Left renal cortex interstitium (tissue), 4 donors: ENCODE data around the gene POU2F3. TPM values are rescaled to one million over a fixed set of nuclear protein-coding genes. Genes with fewer than 3 reads are reported as not detected.

Experiments
- DNase-seq, 4 donors: peaks; one replicate each; pipeline ENCODE4 v3.0.0-alpha.2; 2013; ENCODE audit warnings: low read depth in 4 of 4, low spot score in 2 of 4, missing footprints in 1 of 4
- polyA plus RNA-seq, 4 donors: library from polyadenylated mRNA; unstranded; fragments of 120-200 nt; gene quantifications; one replicate each; pipeline ENCODE4 v1.2.1, GENCODE V29; 2013; ENCODE audit not compliant: insufficient read length in 4 of 4

Gene POU2F3
- polyA plus RNA-seq, 4 donors: 0.41 to 1.6 (median 0.69) TPM

DNA sequence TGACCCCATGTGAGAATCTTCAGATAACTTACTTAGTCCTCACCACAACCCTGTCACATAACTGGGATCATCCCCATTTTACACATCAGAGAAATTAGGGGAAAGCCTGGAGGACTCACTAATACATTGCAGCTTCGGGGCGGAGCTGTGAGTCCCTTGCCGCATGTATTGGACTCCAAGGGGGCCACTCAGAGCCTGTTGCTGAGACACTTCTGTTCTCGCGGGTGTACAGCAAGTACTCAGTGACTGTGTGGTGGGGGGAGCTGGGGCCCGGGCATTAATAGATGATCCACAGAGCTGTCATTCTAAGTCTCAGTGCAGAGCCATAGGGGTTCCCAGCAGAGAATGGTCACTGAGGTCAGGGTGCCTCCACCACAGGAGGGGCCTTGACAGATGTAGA lies 15.6 kb upstream of the POU2F3 start:
- no peak for DNase-seq

DNA sequence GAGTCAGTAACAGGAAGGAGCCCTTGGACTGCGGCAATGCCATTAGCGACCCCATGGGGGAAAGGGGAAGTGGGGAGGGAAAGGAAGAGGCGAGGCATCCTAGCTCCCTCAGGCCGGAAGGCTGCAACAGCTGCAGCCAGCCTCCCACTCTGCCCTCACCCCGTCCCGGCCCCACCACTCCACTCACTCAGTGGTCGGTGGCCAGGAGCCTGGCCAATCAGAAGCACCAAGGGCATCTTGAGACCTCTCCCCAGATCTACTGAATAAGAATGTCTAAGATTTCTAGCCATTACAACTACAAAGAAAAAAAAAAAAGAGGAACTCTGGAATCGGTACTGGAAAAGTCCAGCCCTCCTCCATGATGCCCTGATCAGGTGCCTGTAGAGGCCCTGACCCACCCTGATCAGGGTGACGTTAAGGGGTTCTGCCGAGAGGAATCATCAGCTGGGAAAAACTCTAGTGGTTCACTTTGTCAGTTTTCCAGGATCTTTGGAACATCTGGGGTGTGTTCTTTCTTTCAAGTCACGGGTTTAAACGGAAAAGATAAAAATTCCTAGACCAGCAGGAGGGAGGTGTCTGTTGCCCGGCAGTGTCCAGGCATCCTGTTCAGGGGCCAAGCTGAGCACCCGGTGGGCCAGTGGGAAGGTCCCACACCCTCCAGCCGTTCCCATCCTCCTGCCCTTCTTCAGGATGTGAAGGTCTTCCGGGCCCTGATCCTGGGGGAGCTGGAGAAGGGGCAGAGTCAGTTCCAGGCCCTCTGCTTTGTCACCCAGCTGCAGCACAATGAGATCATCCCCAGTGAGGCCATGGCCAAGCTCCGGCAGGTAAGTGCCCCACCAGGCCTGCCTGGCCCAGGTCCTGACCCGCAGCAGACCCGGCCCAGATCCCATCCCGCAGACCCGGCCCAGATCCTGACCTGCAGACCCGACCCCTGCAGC lies 14.7 kb upstream of the POU2F3 start:
- no peak for DNase-seq

DNA sequence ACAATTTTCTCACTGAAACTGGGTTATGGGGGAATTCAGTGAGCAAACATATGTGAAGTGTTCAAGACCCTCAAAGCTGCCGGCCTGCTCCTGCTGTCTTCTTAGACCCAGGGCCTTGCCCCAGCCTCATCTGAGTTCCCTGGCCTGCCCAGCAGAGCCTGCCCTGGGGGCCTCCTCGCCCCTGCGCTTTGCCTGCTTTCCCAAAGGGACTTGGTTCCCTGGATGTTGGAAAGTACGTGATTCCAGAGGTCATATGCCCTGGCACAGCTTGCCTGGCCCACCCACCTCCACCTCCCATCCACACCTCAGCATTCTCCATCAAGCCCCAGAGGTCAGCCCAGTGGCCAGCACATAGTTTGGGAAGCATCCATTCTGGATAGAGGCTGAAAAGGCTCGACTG lies 13.7 kb upstream of the POU2F3 start:
- no peak for DNase-seq

DNA sequence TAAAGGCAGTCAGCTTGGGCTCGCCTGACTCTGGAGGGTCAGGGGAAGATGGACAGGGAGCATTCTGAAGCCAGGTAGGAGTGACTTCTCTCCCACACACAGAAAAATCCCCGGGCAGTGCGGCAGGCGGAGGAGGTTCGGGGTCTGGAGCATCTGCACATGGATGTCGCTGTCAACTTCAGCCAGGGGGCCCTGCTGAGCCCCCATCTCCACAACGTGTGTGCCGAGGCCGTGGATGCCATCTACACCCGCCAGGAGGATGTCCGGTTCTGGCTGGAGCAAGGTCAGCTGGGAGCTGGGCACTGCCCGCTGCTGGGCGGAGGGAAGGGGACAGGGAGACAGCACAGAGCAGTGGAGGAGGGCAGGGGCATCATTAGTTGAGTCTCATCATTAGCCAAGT lies 13.2 kb upstream of the POU2F3 start:
- no peak for DNase-seq

DNA sequence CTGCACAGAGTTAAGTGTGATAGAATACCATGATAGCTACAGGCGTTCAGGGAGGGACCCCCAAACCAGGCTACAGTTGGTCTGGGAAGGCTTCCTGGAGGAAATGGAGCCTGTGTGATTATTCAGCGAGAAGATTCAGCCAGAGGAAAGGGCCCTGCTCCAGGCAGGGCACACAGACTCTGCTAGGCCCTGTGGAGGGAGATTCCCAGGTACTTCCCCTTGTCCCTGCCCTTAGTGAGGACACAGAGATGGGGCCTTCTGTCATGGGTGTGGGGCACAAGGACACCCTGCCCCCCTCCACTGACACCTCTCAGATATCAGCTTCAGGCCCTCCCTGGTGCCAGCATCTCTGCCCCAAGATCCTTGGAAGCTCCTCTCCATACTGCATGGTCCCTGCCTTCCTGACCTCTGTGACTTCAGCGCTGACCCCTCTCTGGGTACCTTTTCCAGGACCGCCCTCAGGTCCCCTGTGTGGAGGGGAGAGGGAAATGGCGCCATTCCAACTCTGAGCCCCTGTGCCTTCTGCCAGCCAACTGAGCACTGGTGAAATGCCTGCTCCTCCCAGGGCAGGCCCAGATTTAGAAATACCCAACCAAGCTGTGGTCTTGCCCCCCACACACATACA lies 12.6 kb upstream of the POU2F3 start:
- no peak for DNase-seq

DNA sequence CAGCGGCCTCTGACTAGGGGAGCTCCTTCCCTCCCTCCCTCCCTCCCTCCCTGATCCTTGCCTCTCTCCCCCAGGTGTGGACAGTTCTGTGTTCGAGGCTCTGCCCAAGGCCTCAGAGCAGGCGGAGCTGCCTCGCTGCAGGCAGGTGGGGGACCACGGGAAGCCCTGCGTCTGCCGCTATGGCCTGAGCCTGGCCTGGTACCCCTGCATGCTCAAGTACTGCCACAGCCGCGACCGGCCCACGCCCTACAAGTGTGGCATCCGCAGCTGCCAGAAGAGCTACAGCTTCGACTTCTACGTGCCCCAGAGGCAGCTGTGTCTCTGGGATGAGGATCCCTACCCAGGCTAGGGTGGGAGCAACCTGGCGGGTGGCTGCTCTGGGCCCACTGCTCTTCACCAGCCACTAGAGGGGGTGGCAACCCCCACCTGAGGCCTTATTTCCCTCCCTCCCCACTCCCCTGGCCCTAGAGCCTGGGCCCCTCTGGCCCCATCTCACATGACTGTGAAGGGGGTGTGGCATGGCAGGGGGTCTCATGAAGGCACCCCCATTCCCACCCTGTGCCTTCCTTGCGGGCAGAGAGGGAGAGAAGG lies 11.1 kb upstream of the POU2F3 start:
- no peak for DNase-seq

DNA sequence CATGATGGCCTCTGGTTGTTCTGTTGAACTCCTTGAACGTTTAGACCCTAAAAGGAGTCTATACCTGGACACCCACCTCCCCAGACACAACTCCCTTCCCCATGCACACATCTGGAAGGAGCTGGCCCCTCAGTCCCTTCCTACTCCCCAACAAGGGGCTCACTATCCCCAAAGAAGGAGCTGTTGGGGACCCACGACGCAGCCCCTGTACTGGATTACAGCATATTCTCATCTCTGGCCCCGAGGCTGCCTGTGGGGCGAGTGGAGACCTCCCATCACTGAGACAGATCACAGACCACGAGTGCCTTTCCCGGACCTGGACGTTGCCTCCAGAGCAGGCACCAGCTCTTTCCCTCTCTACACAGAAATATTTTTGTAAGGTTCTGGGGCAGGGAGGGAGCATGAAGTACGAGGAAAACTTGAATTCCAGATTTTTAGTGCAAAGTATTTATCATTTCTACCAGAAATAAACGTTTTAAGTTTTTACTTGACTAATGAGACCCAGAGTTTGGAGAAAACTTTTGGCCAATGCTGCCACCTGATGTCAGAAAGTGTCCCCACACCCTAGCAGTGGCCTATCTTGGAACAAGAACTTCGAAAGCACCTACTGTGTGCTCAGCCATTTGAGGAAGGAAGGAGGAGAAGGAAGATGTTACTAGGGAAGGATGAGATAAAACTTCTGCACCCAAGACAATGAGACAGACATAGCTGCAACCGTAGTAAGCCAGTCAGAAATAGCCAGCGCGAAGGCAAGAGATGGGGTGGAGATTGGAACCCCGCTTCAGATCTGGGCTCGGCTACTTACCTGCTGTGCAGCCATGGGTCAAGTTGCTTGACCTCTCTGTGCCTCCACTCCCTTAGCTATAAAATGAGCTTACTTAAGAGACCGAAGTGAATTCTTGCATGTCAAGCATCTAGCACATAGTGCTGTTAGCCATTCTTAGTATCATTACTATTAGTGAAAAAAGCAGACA lies 10.2 kb upstream of the POU2F3 start:
- DNase-seq: no peak

- DNase-seq: no peak
Measured at GRCh38 chr11:120230433-120231071, 9.4 kb upstream of the POU2F3 start.

GRCh38 chr11:120231963-120232362 lies 8.0 kb upstream of the POU2F3 start:
- DNase-seq: no peak

DNA sequence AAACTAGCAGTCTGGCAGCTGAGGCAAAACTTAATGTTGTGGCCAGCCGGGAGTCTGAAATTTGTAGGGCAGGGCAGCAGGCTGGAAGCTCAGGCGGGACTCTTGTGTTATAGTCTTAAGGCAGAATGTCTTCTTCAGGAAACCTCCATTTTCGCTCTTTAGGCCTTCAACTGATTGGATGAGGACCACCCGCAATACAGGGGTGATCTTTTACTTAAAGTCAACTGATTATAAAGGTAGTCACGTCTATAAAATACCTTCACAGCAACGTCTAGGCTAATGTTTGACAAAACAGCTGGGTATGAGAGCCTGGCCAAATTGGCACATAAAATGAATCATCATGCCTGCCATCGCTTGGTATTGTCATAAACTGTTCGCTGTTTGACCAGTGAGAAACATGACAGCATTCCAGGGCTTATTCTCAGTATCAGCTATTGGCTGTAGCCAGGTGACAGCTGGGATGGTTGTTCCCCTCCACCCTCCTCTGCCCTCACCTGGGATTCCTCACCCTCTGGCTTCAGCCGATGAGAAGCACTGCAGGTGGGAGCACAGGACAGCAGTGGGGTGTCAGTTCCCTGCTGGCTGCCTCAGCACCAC lies 6.6 kb upstream of the POU2F3 start:
- DNase-seq: no peak

GRCh38 chr11:120235024-120235628 lies 4.8 kb upstream of the POU2F3 start:
- DNase-seq: no peak

- no peak for DNase-seq
Measured at GRCh38 chr11:120236169-120237107, 3.5 kb upstream of the POU2F3 start.

DNA sequence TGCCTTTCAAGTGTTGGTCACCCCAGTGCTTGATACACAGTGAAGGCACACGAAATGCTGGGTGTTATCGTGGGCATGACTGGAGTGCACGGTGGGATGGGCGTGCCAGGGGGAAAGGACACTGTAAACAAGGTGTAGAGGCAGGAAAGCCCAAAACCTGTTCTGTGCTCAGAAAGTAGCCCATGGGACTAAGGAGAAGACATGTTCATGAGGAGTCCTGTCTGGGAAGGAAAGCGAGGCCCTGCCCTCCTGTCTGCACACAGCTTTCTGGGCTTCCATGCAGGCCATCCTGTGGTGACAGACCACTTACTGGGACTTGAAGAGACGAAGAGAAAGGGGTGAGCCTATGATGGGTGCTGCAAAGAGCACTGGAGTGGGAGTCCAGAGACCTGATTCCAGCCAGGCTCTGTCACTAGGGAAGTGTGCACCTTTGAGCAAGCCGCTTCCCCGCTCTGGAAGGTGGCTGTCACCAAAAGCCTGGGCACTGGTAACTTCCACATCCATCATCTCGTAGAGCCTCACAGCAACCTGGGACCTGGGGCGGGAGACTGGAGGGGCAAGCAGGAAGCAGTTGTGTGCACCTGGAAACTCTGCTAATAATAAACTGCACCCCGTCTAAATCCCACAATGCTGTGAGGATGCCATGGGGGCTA lies 846 bp upstream of the POU2F3 start:
- DNase-seq: no peak

- no peak for DNase-seq
Measured at GRCh38 chr11:120240866-120241265, 926 bp downstream of the POU2F3 start.

DNA sequence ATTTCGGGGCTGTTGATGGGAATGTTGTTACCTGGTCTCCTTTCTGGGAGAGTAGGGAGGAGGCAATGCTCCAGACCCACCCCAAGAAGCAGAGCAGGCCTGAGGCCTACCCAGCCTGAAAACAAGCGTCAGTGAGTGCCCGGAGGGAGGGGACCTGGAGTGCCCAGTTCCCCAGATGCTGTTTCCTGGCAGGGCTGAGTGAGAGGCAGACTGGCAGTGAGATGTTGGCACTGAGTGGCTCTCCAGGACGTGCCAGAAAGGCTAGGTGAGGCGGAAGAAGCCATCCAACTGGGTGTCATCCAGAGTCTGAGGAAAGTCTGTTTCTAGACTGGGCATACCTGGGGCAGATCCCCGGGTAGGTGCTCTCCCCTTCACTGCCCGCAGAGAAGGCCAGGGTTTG lies 1.3 kb downstream of the POU2F3 start:
- DNase-seq: no peak

DNA sequence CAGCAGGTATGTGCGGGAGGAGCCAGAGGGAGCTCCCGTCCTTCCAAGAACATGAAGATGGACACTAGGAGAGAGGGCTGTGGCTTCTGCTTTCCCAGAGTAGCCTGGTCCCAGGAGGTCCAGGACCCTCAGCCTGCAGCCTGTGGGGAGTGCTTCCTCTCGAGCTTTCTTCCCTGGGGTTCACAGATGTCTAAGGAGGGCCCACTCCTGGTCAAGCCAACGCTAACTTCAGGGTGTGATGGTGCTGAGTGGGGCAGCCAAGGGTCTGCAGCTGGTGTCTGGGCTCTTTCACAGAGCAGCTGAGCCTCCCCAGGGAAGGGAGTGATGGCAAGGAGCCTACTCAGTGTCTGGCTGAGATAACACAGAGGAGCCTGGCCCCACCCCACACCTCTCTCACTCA lies 3.3 kb downstream of the POU2F3 start:
- DNase-seq: no peak

DNA sequence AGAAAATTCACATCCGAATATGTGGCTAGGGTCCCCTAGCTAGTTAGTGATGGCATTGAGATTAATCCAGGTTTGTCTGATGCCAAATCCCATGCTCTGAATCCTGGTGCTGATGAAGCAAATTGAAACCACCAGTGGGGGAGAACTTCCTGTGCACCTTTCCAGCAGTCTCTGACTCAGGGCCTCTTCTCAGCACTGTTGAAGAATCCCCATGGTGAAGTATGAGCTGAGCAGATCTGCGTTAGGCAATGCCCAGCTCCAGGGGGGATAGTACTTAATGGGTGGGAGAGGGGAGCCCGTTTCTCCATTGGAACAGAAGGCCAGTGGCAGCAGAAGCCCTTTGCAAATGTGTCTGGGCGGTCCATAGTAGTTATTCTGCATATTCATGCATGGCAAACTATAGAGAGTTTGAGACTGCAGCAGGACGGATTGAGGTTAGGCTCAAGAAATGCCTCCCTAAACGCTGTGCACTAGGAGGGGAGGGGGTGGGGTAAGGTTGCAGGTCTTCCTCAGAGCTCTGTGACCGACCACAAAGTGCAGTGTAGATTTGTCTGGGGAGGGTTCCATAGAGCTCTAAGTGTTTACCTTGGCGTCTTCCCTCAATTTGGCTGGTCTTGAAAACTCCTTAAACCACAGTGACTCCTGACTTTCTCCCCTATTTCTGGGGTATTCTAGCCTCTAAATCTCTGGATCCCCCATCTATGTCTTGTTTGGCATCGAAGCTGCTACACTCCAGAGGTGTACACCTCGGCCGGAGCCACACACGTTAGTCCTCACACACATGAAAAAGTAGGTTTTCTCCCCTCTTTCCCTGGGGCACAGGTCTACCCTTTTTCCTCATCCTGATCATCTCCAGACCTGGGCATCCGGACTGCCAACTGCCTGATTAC lies 4.8 kb downstream of the POU2F3 start:
- no peak for DNase-seq
